IMR-90 (cell line): ENCODE data around the gene IER5L. TPM values are rescaled to one million over a fixed set of nuclear protein-coding genes. Genes with fewer than 3 reads are reported as not detected.

Experiments
- ATAC-seq: fragments of 200-7000 bp; cut with Tn5 transposase; 2 replicates; pipeline ENCODE4 v1.9.1; 2020; ENCODE audit warnings: low read depth, mild to moderate bottlenecking, moderate library complexity
- BruUV-seq: library from RNA; stranded (reverse); fragments of 400-500 nt; replicated peaks from 2 replicates; lab custom pipeline; 2021; lab: Mats Ljungman, UMichigan
- CTCF ChIA-PET: fragments of 300-600 bp; formaldehyde crosslinking; extraction: SDS; loops from one replicate; lab custom pipeline; 2021; ENCODE audit warnings: antibody characterized with exemption; lab: Yijun Ruan, JAX
- POLR2A ChIA-PET: fragments of 300-600 bp; sonication (Branson Sonifier 250); formaldehyde crosslinking; loops from one replicate; lab custom pipeline; 2022; ENCODE audit warnings: antibody characterized with exemption; ENCODE audit not compliant: unreplicated experiment; lab: Charles Lee
- DNase-seq: peaks from one replicate; pipeline ENCODE4 v3.0.0; 2013
- H2AFZ ChIP-seq: replicated peaks from 2 replicates; pipeline ENCODE3; 2013; ENCODE audit warnings: low read length, mild to moderate bottlenecking; ENCODE audit not compliant: poor library complexity
- H2AK5ac ChIP-seq: 2 replicates; pipeline ENCODE4 v1.6.1; 2013; ENCODE audit warnings: low read depth, low read length, inconsistent platforms
- H2AK9ac ChIP-seq: replicated peaks from 2 replicates; pipeline ENCODE3; 2013; ENCODE audit warnings: mild to moderate bottlenecking, low read depth, low read length, moderate library complexity; ENCODE audit not compliant: poor library complexity
- H2BK120ac ChIP-seq: 2 replicates; pipeline ENCODE4 v1.6.1; 2013; ENCODE audit warnings: low read depth, low read length, inconsistent platforms
- H2BK15ac ChIP-seq: 3 replicates; pipeline ENCODE4 v1.6.1; 2013; ENCODE audit warnings: low read depth, low read length, inconsistent platforms
- H2BK20ac ChIP-seq: 2 replicates; pipeline ENCODE4 v1.6.1; 2013; ENCODE audit warnings: low read depth, mild to moderate bottlenecking, inconsistent platforms, low read length, moderate library complexity
- H2BK5ac ChIP-seq: 2 replicates; pipeline ENCODE4 v1.6.1; 2013; ENCODE audit warnings: mild to moderate bottlenecking, low read depth, low read length, inconsistent platforms; ENCODE audit not compliant: poor library complexity, severe bottlenecking
- H3K14ac ChIP-seq: replicated peaks from 2 replicates; pipeline ENCODE4 v1.6.1; 2013; ENCODE audit warnings: low read depth, low read length, inconsistent platforms
- H3K18ac ChIP-seq: 2 replicates; pipeline ENCODE4 v1.6.1; 2013; ENCODE audit warnings: low read depth, low read length, control low read depth
- H3K23ac ChIP-seq: 2 replicates; pipeline ENCODE4 v1.6.1; 2013; ENCODE audit warnings: low read depth, low read length, inconsistent platforms
- H3K27ac ChIP-seq: 2 replicates; pipeline ENCODE4 v1.5.1; 2013; ENCODE audit warnings: mild to moderate bottlenecking, control low read depth, low read length; ENCODE audit not compliant: insufficient read depth
- H3K27me3 ChIP-seq: 2 replicates; pipeline ENCODE4 v1.6.1; 2013; ENCODE audit warnings: low read length; ENCODE audit not compliant: control insufficient read depth, insufficient read depth
- H3K36me3 ChIP-seq: 2 replicates; pipeline ENCODE4 v1.6.1; 2013; ENCODE audit warnings: low read length, mixed read lengths; ENCODE audit not compliant: control insufficient read depth, insufficient read depth
- H3K4ac ChIP-seq: 2 replicates; pipeline ENCODE4 v1.6.1; 2013; ENCODE audit warnings: low read depth, low read length, inconsistent platforms
- H3K4me1 ChIP-seq: 2 replicates; pipeline ENCODE4 v1.6.1; 2013; ENCODE audit warnings: low read length, mixed read lengths; ENCODE audit not compliant: control insufficient read depth, insufficient read depth
- H3K4me2 ChIP-seq: 2 replicates; pipeline ENCODE4 v1.6.1; 2013; ENCODE audit warnings: low read depth, mild to moderate bottlenecking, control low read depth, low read length, moderate library complexity
- H3K4me3 ChIP-seq: 2 replicates; pipeline ENCODE4 v1.5.1; 2013; ENCODE audit warnings: low read depth, mild to moderate bottlenecking, control low read depth, low read length, moderate library complexity; ENCODE audit not compliant: insufficient read depth
- H3K56ac ChIP-seq: 2 replicates; pipeline ENCODE4 v1.6.1; 2013; ENCODE audit warnings: low read length, inconsistent platforms; ENCODE audit not compliant: insufficient read depth; ENCODE audit errors: extremely low read depth
- H3K79me1 ChIP-seq, 2 experiments: 2 replicates each; pipeline ENCODE4 v1.6.1; 2013; ENCODE audit warnings: low read length in 2 of 2, inconsistent platforms in 1 of 2, low read depth in 1 of 2
- H3K9ac ChIP-seq: 2 replicates; pipeline ENCODE4 v1.6.1; 2013; ENCODE audit warnings: low read depth, low read length, control low read depth
- H3K9me1 ChIP-seq: 2 replicates; pipeline ENCODE4 v1.6.1; 2013; ENCODE audit warnings: low read length, inconsistent platforms; ENCODE audit not compliant: insufficient read depth
- H3K9me3 ChIP-seq: 2 replicates; pipeline ENCODE4 v1.6.1; 2013; ENCODE audit warnings: low read length; ENCODE audit not compliant: control insufficient read depth, insufficient read depth
- H4K20me1 ChIP-seq: 2 replicates; pipeline ENCODE4 v1.6.1; 2013; ENCODE audit warnings: low read length, inconsistent platforms; ENCODE audit not compliant: insufficient read depth
- H4K5ac ChIP-seq: 2 replicates; pipeline ENCODE4 v1.6.1; 2013; ENCODE audit warnings: mild to moderate bottlenecking, low read depth, low read length, control low read depth
- H4K8ac ChIP-seq, 2 experiments: 2 replicates each; pipeline ENCODE4 v1.6.1; 2013; ENCODE audit warnings: low read depth in 2 of 2, low read length in 2 of 2, control low read depth in 1 of 2, inconsistent platforms in 1 of 2
- H4K91ac ChIP-seq: 2 replicates; pipeline ENCODE4 v1.6.1; 2013; ENCODE audit warnings: low read depth, low read length, inconsistent platforms; ENCODE audit not compliant: insufficient read depth
- RCOR1 ChIP-seq: IDR thresholded peaks from 2 replicates; pipeline ENCODE4 v1.6.1; 2012; ENCODE audit warnings: mild to moderate bottlenecking, low read length, improper control_type of control experiment; ENCODE audit not compliant: insufficient replicate concordance
- RFX5 ChIP-seq: IDR thresholded peaks from 2 replicates; pipeline ENCODE4 v1.8.0; 2012; ENCODE audit warnings: low read depth, mild to moderate bottlenecking, low read length, moderate library complexity
- WGBS, 2 experiments: methylation state at CpG; one replicate each; pipeline versions ENCODE4 v1.1.5 to v1.1.7; 2013; ENCODE audit warnings: missing lambda C conversion rate in 2 of 2; ENCODE audit not compliant: insufficient read length in 1 of 2; ENCODE audit errors: extremely low coverage in 2 of 2; 5-methylcytosine and 5-hydroxymethylcytosine counted together
- dilution Hi-C: fragments of 300-500 bp; cut with HindIII; formaldehyde crosslinking; loops from one replicate; pipeline ENCODE4 v1.14.3; 2018; ENCODE audit warnings: low sequenced_read_pairs; ENCODE audit not compliant: unreplicated experiment
- in situ Hi-C: fragments of 300-500 bp; cut with MboI; formaldehyde crosslinking; loops from 3 replicates; pipeline ENCODE4 v1.14.3; 2019; ENCODE audit warnings: low sequenced_read_pairs, inconsistent platforms, mixed read lengths
- intact Hi-C: fragments of 100-400 bp; cut with micrococcal nuclease; formaldehyde crosslinking; loops from 2 replicates; pipeline ENCODE4 v1.10.0; 2022
- polyA plus RNA-seq, 3 experiments: library from polyadenylated mRNA; depleted of rRNA; stranded (reverse); fragments of >200 nt; gene quantifications; 2 replicates each; pipeline ENCODE4 v1.2.3, GENCODE V29; 2012; ENCODE audit warnings: low replicate concordance in 1 of 3
- total RNA-seq: library from RNA; depleted of rRNA; stranded (reverse); fragments of >200 nt; gene quantifications from 2 replicates; pipeline ENCODE4 v1.2.3, GENCODE V29; 2012

The IER5L gene
- total and polyA plus RNA-seq, 2 of the 4 experiments (the other 2 are of a cell fraction), result 12.5 to 13.4 TPM

GRCh38 chr9:129218918-129219317, 40.9 kb upstream of the IER5L start:
- intact Hi-C loops, result no loop called here
- Histone ChIP-seq H3K4me2 (no peak overlapping the region), H2AK9ac (peak overlapping the region; percentile 66), H3K36me3 (no peaks in the 10 kb centered on the region), H4K5ac (no peak overlapping the region), H2BK15ac (no peak overlapping the region), H3K4me1 (no peaks in the 10 kb centered on the region), H2BK5ac (no peak overlapping the region), H3K56ac (no peak overlapping the region), H3K14ac (no peak overlapping the region), H2BK120ac (no peak overlapping the region), H4K91ac (no peak overlapping the region), H2AK5ac (no peak overlapping the region), H3K4ac (no peak overlapping the region), H3K9ac (no peak overlapping the region), H3K9me1 (no peaks in the 10 kb centered on the region; the same call in 1 of the 2 replicates), H3K4me3 (no peak overlapping the region), H2AFZ (peak overlapping the region; percentile 11), H4K20me1 (no peaks in the 10 kb centered on the region), H3K23ac (no peak overlapping the region), H3K27me3 (no peaks in the 10 kb centered on the region; the same call in none of the 2 replicates), H2BK20ac (no peak overlapping the region), H3K27ac (no peak overlapping the region), H3K79me1 (no peaks in the 10 kb centered on the region), H4K8ac (no peak overlapping the region), H3K9me3 (no peaks in the 10 kb centered on the region), H3K18ac (no peak overlapping the region)
- WGBS, 2 experiments, result 50% methylated on average over 2 of the region's 9 CpGs; no CpG with 5 or more reads in 1 of the 2 experiments
- in situ Hi-C loops, result no loop called here
- CTCF ChIA-PET, result no interaction called here
- BruUV-seq, result no TSS peak
- dilution Hi-C loops, result no loop called here
- no peak for TF ChIP-seq RCOR1
- no peak for TF ChIP-seq RFX5
- POLR2A ChIA-PET, result no interaction called here
- ATAC-seq (no peak), DNase-seq (no peak)
